ENCODE results near the gene RTN1. TPM values are rescaled to one million over a fixed set of nuclear protein-coding genes. Genes with fewer than 3 reads are reported as not detected.

RTN1 gene
- total RNA-seq, 2 donors from 2014 or later, result 1.5 to 4.3 TPM

DNA sequence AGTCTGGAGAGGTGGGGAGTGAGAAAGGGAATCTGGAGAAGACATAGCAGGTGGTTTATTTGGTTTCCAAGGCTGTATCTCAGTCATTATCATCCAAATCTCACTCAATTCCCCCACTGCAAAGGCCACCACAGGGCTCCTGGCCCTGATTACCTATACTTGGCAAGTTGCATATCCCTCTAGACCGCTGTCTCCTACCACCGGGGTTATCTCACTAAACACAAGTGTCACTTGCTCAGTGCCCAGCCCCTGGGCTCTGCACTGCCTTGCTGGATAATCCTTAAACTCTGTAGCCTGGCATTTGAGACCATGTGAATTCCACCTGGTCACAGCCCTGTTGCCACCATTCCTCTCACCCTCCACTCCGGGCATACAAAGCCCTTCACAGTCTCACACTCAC, 119.0 kb downstream of the RTN1 start:
- intact Hi-C loops (cut with DNase I, micrococcal nuclease), result no loop called here
- ATAC-seq, result no peak
- no peak for DNase-seq

DNA sequence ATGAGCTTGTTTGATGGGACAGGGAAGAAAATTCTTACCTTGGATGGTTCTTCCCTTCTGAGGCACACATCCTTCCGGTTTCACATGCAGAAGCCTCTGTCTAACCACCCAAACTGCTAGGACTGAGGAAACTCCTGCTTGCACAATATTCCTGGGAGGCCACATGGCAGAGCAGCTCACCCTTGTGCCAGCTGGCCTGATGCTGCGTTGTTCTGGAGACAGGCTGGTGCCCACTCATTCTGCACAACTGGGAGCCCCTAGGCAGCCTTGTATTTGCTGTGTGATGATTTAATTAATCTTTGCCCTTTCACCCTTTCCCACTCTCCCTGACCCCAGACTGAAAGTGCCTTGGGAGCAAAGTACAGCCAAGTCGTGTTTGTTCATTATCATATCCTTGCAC, 130.8 kb downstream of the RTN1 start:
- no peak for DNase-seq
- ATAC-seq, result no peak
- intact Hi-C loops (cut with DNase I, micrococcal nuclease), result no loop called here

- DNase-seq, result no peak
Measured at GRCh38 chr14:59728304-59728703, 142.3 kb downstream of the RTN1 start.

DNA sequence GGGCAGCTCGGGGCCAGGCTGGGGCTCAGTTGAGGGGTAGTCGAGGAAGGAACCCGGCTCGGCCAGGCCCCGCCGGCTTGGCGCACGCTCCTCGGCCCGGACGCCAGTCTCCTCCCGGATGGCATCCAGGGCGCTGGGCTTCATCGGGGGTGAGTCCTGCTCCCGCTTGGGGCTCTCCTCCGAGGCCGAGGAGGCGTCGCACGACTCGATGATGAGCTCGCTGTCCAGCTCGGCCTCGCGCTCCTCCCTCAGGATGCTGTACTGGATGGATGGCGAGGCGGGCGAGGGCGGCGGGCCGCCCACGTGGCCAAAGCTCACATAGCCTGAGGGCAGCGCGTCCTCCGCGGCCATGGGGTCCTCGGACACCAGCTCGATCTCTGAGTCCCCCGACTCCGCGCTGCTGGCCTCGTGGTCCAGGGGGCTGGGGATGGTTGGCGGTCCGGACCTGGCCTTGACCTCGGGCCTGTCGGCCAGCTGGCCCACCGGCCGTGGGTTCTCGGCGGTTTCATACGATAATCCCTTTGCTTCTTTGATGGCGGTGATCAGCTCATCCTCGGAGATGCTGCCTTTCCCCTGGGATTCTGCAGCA, 143.4 kb downstream of the RTN1 start:
- intact Hi-C loops (cut with DNase I, micrococcal nuclease), result no loop called here
- DNase-seq (no peak), ATAC-seq (no peak)

More at GRCh38 chr14:59728304-59728703, 142.3 kb downstream of the RTN1 start:
- intact Hi-C loops (cut with DNase I, micrococcal nuclease), result no loop called here
- no peak for ATAC-seq

GRCh38 chr14:59711080-59711479, 159.5 kb downstream of the RTN1 start:
- intact Hi-C loops (cut with DNase I, micrococcal nuclease), result no loop called here
- no peak for DNase-seq

DNA sequence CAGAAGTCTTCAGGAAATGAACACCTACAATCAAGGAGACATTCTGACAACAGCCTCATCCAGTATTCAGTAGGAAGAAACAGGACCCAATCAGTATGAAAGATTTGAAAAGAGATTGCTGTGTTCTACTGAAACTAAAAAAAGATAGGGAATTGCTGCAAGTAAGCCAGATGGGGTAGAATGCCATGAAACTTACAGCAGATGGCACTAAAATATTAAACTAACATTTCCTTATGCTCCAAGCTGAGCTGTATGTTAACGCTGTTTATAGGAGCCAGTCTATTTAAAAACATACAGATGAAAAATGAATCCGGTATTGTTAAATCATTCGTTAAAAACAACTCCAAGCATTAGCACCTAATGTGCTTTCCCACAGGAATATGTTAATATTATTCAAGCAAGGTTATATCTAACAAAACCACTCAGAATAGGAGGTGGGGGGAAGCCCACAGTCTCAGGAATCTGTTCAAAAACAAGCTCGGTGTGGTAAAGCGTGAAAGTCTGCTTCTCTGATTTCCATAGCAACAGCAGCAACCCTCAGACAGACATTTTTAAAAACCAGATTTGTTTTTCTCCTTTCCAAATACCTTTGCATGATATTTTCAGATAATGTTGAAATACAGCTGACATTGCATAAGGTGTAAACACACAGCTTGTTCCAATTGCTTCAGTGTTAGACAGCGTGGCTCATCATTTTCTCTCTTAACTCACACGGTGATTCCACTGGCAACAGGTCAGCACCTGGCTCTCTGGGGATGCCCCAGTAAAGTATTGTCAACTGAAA, 162.6 kb downstream of the RTN1 start:
- intact Hi-C loops (cut with DNase I, micrococcal nuclease), result no loop called here
- peak; percentile 51 for ATAC-seq
- no peak for DNase-seq

More at GRCh38 chr14:59711080-59711479, 159.5 kb downstream of the RTN1 start:
- ATAC-seq, result peak; percentile 91

DNA sequence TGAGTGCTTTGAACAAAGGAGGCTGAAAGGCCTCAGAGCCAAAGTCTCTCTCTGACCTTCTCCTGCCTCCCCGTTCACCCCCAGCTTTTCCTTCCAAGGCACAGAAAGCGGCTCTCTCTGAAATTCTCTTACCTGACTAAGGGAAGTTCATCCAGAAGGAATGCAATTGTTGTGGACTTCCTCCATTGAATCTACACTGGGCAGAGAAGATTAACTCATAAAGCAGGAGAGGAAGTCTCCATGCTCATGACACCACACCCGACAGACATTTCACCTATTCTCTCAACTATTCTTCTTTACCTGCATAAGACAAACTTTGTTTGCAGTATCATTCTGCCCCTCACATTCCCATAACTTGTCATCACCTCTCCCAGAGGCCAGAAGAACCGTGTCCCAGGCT, 164.7 kb downstream of the RTN1 start:
- intact Hi-C loops (cut with DNase I, micrococcal nuclease), result no loop called here
- peak; percentile 82 for ATAC-seq

GRCh38 chr14:59705245-59705644, 165.3 kb downstream of the RTN1 start:
- DNase-seq (no peak), ATAC-seq (peak; percentile 64)
- intact Hi-C loops (cut with DNase I, micrococcal nuclease), result no loop called here

More for the DNA sequence above, 164.7 kb downstream of the RTN1 start:
- no peak for DNase-seq

DNA sequence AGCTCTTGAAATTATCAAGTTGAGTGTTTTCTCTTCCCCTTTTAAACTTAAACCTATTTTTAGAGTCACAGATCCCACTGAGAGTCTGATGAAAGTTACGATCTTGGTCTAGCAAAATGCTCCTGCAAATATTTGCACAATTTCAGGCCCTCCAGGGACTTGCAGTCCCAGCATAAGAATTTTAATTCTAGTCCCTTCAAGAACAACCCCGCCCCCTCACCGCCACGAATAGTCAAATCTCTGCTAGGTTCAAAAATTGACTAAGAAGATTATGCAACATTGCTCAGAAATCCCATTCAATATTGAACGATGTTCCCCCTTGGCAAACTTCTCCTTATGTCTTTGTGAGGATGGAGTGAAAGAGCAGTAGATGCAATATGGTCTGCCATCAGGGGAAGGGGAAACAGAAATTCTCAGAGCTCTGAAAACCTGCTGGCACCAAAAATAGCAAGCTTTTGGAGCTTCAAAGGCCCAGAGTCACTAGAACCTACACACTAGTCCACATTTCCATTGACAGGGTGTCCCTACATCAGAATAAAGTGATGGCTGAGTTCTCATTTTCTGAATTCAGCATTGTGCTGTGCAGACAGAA, 166.4 kb downstream of the RTN1 start:
- intact Hi-C loops (cut with DNase I, micrococcal nuclease), result no loop called here
- DNase-seq (no peak), ATAC-seq (no peak)

DNA sequence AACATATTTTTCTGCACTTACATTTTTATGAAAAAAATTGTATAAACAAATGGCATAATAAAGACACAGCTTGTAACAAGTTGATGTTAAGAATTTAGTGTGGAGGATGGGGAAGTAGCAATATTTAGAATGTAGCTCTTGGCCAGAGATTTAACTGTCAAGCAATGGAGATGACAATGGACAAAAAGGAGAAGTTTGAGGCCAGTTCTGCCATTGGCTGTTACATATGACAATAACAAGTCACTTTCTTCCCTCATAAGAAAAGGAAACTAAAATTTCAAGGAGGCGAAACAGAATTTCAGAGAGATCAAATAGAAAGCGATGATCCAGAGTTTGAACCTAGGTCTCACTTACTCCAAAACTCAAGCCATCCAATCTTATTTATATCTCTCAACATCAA, 171.1 kb downstream of the RTN1 start:
- DNase-seq (no peak), ATAC-seq (no peak)
- intact Hi-C loops (cut with DNase I, micrococcal nuclease), result no loop called here

GRCh38 chr14:59698793-59699192, 171.8 kb downstream of the RTN1 start:
- intact Hi-C loops (cut with DNase I, micrococcal nuclease), result no loop called here
- DNase-seq (no peak), ATAC-seq (no peak)

GRCh38 chr14:59695198-59695597, 175.4 kb downstream of the RTN1 start:
- intact Hi-C loops (cut with DNase I, micrococcal nuclease), result no loop called here
- DNase-seq (no peak), ATAC-seq (no peak)

- intact Hi-C loops (cut with DNase I, micrococcal nuclease), result no loop called here
- ATAC-seq (no peak), DNase-seq (no peak)
Measured at GRCh38 chr14:59691266-59691665, 179.3 kb downstream of the RTN1 start.

- intact Hi-C loops (cut with DNase I, micrococcal nuclease), result no loop called here
Measured at GRCh38 chr14:59690426-59690825, 180.2 kb downstream of the RTN1 start.

GRCh38 chr14:59688224-59689170, 182.1 kb downstream of the RTN1 start:
- peak; percentile 96 for ATAC-seq
- peak; percentile 33 to 50 for DNase-seq
- intact Hi-C loops (cut with DNase I, micrococcal nuclease), result no loop called here

More at GRCh38 chr14:59690426-59690825, 180.2 kb downstream of the RTN1 start:
- no peak for ATAC-seq
- no peak for DNase-seq

DNA sequence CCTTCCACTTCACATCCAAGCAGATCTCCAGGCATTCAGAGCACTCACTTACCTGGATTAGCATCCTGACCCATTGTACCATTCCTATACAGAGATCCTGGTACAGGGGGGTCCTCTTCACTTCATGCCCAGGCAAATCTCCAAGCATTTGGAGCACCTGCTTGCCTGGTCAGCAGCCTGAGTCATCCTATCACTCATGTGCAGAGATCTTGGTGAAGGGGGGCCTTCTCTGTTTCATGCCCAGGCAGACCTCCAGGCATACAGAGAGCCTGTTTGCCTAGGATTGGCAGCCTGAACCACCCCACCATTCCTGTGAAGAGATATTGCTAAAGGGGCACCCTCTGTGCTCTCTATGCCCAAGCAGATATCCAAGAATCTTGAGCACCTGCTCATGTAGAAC, 182.9 kb downstream of the RTN1 start:
- DNase-seq (no peak), ATAC-seq (no peak)
- intact Hi-C loops (cut with DNase I, micrococcal nuclease), result no loop called here

- ATAC-seq (no peak), DNase-seq (no peak)
- intact Hi-C loops (cut with DNase I, micrococcal nuclease), result no loop called here
Measured at GRCh38 chr14:59679872-59680271, 190.7 kb downstream of the RTN1 start.

- ATAC-seq (no peak), DNase-seq (no peak)
- intact Hi-C loops (cut with DNase I, micrococcal nuclease), result no loop called here
Measured at GRCh38 chr14:59678352-59678751, 192.2 kb downstream of the RTN1 start.

DNA sequence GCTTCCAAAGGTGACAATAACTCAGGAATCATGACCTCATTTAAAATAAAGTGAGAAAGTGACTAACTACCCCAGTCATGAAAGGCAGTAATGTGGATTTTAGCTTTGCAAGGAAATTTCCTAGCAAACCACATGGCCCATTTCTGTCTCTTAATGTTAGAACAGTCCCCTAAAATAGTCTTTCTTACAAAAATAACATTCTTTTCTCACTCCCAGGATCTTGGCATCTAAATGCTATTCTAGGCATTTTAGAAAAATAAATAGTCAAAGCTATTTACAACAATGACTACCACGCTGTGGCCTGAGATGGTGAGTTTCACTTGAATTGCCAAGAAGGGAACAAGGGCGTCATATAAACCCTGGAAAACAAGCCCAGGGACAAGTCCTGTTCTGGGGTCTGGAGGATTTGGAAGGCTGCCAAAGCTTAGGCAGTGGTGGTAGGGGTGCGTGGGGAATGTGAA, 192.8 kb downstream of the RTN1 start:
- intact Hi-C loops (cut with DNase I, micrococcal nuclease), result no loop called here
- DNase-seq (no peak), ATAC-seq (no peak)

Data from left colon (tissue), 2 donors.